ENCODE measurements around the gene CTNNBIP1. TPM values are rescaled to one million over a fixed set of nuclear protein-coding genes. Genes with fewer than 3 reads are reported as not detected.

The CTNNBIP1 gene
- total and polyA plus RNA-seq, 2 of the 8 experiments (the other 6 are each of a cell fraction or from before 2014, with no cell fraction given): 40.9 to 46.6 TPM

- Histone ChIP-seq H3K9ac (replicated peaks in 1 of 4; ENCODE audit: extremely low read depth in 1 of 4, low read depth in 3 of 4, low read length in 3 of 4) (no peak overlapping the region), H3K4ac (replicated peaks; ENCODE audit: insufficient read length, low read depth, low read length) (no peak overlapping the region), H3K14ac (ENCODE audit: insufficient read length) (no peak overlapping the region), H3K23ac (ENCODE audit: insufficient read length) (no peak overlapping the region), H2BK5ac (ENCODE audit: low read depth, low read length) (no peak overlapping the region), H3K23me2 (ENCODE audit: low read depth, low read length) (peaks cover 17% of the 10 kb centered on the region), H3K9me3 (ENCODE audit: insufficient read depth in 2 of 2, low read depth in 1 of 2, low read length in 1 of 2) (no peaks in the 10 kb centered on the region), H2AK5ac (ENCODE audit: low read depth, low read length) (no peak overlapping the region), H3K4me1 (replicated peaks in 1 of 4; ENCODE audit: control insufficient read depth in 3 of 4, insufficient read depth in 4 of 4, low read length in 3 of 4) (peaks cover 7 to 20% (median 14%) of the 10 kb centered on the region in 4 experiments), H3K27ac (ENCODE audit: low read depth, low read length) (no peak overlapping the region), H2BK12ac (ENCODE audit: low read depth, low read length) (no peak overlapping the region), H3K56ac (replicated peaks; ENCODE audit: insufficient read length, low read depth, low read length) (no peak overlapping the region), H4K5ac (ENCODE audit: insufficient read length, low read depth, low read length) (no peak overlapping the region), H2BK20ac (ENCODE audit: low read length) (no peak overlapping the region), H3K27me3 (replicated peaks in 1 of 4; ENCODE audit: control insufficient read depth in 3 of 4, extremely low read depth in 1 of 4, insufficient read depth in 3 of 4, low read length in 3 of 4) (peaks cover 0 to 14% (median 14%) of the 10 kb centered on the region in 4 experiments; a peak in 6 of 7 replicates), H3K18ac (ENCODE audit: extremely low read depth, low read length) (no peak overlapping the region), H4K20me1 (replicated peaks in 1 of 2; ENCODE audit: control insufficient read depth in 1 of 2, insufficient read depth in 2 of 2, low read length in 2 of 2) (peaks cover 0 to 6% of the 10 kb centered on the region in 2 experiments), H4K91ac (replicated peaks; ENCODE audit: insufficient read length, low read length) (no peak overlapping the region), H3K79me2 (ENCODE audit: control insufficient read depth in 1 of 2, insufficient read depth in 2 of 2, low read length in 2 of 2) (peaks cover 6 to 62% of the 10 kb centered on the region in 2 experiments), H2BK15ac (ENCODE audit: low read length) (no peak overlapping the region), H3K4me3 (ENCODE audit: extremely low read depth in 1 of 4, insufficient read depth in 2 of 4, low read depth in 3 of 4, low read length in 4 of 4) (peak overlapping the region in 2 of 4 experiments; percentile 58 to 71; a peak in 2 of 8 replicates), H3K79me1 (ENCODE audit: low read depth, low read length) (no peaks in the 10 kb centered on the region; the same call in none of the 2 replicates), H2AFZ (ENCODE audit: low read length) (no peak overlapping the region), H3K36me3 (ENCODE audit: control insufficient read depth in 2 of 4, insufficient read depth in 4 of 4, low read length in 3 of 4) (no peaks in the 10 kb centered on the region), H2BK120ac (replicated peaks; ENCODE audit: low read depth, low read length) (no peak overlapping the region), H4K8ac (ENCODE audit: extremely low read depth, insufficient read depth, low read length) (no peak overlapping the region), H3K4me2 (ENCODE audit: insufficient read depth in 1 of 2, low read depth in 2 of 2, low read length in 2 of 2) (peak overlapping the region in 1 of 2 experiments; percentile 93; a peak in 1 of 4 replicates)
- DNase-seq (ENCODE audit: low read depth in 1 of 2, low spot score in 2 of 2) (no peak), FAIRE-seq (no peak)
- TF ChIP-seq ASH2L (IDR thresholded peaks at IDR 0.05; ENCODE audit: low read length): no peak
- TF ChIP-seq CTBP2 (IDR thresholded peaks at IDR 0.05; ENCODE audit: borderline replicate concordance, insufficient read depth, insufficient read length, low read length): no peak
- no peak for TF ChIP-seq CTCF (IDR thresholded peaks at IDR 0.05; ENCODE audit: control extremely low read depth in 1 of 3, insufficient read depth in 1 of 3, low read depth in 1 of 3, low read length in 3 of 3)
- TF ChIP-seq KDM4A (IDR thresholded peaks at IDR 0.05; ENCODE audit: low read depth, low read length, severe bottlenecking): no peak
- TF ChIP-seq SIRT6 (IDR thresholded peaks at IDR 0.05; ENCODE audit: low read length): no peak
- TF ChIP-seq BCL11A (IDR thresholded peaks at IDR 0.05; ENCODE audit: low read depth in 2 of 2, low read length in 2 of 2): no peak
- TF ChIP-seq RFX5 (IDR thresholded peaks at IDR 0.05; ENCODE audit: borderline replicate concordance, low read depth, low read length): no peak
- no peak for TF ChIP-seq NANOG (IDR thresholded peaks at IDR 0.05; ENCODE audit: insufficient read depth, low read depth, low read length, poor library complexity, severe bottlenecking)
- TF ChIP-seq KDM5A (IDR thresholded peaks at IDR 0.05; ENCODE audit: low read length): no peak
- TF ChIP-seq SAP30 (IDR thresholded peaks at IDR 0.05; ENCODE audit: insufficient read depth, insufficient replicate concordance, low read length): no peak
- no peak for TF ChIP-seq GTF2F1 (IDR thresholded peaks at IDR 0.05; ENCODE audit: borderline replicate concordance, low read depth, low read length)
- CTCF ChIA-PET (ENCODE audit: partially characterized antibody): interaction anchor here (0.6 to 3.7 kb wide), 3 partner anchors 22 to 195 kb away, joined by 3 to 16 read pairs (median 6); no protein-coding TSS in a partner anchor
- POLR2A ChIA-PET (ENCODE audit: partially characterized antibody): no interaction called here
- WGBS, 2 experiments (ENCODE audit: extremely low coverage in 1 of 2, insufficient coverage in 1 of 2, insufficient read length in 1 of 2, insufficient replicate concordance in 2 of 2, low coverage in 1 of 2, low lambda C conversion rate in 2 of 2, missing lambda C conversion rate in 1 of 2): 87% methylated on average over 4 of the region's 4 CpGs; no CpG with 5 or more reads in 1 of the 2 experiments
Measured at GRCh38 chr1:9821710-9822109, 88.4 kb downstream of the CTNNBIP1 start.
